ENCODE measurements around the gene SVIL. TPM values are rescaled to one million over a fixed set of nuclear protein-coding genes. Genes with fewer than 3 reads are reported as not detected.

Gene SVIL
- total and polyA plus RNA-seq, 4 donors: 3.1 to 26.0 (median 9.4) TPM

DNA sequence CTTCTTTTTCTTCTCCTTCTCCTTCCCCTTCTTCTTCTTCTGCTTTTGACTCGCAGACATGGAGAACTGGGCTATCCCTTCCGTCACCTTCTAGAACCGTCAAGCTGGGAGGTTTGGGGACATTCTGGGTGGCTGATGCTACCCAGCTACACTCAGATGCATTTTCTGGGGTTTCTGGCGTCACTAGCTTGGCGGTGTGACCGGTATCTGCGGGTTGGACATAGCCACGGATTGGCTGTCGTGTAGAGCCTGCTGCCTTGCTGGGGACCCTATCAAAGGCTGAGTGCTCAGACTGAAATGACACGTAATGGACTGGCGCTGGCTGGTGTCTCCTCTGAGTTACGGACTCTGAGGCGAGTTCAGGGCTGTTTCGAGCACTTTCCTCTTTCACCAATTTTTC, 101.7 kb downstream of the SVIL start:
- peaks cover 0 to 10% (median 5%) of the 10 kb centered on the region in 4 donors for H3K4me1 ChIP-seq (ENCODE audit: control insufficient read depth in 4 of 4, insufficient read depth in 4 of 4, low read length in 3 of 4)
- no peaks in the 10 kb centered on the region for H3K27me3 ChIP-seq (ENCODE audit: control insufficient read depth in 4 of 4, insufficient read depth in 4 of 4, low read length in 3 of 4)
- no peak overlapping the region for H3K4me3 ChIP-seq (ENCODE audit: low read depth in 1 of 3, low read length in 3 of 3)
- no peak overlapping the region for H3K9ac ChIP-seq (ENCODE audit: low read depth in 1 of 2, low read length in 2 of 2)
- WGBS: 94% methylated on average over 14 of the region's 14 CpGs
- no peaks in the 10 kb centered on the region for H3K9me3 ChIP-seq (ENCODE audit: control insufficient read depth in 4 of 4, low read length in 3 of 4)
- no peak overlapping the region for H3K27ac ChIP-seq (ENCODE audit: low read depth in 1 of 2, low read length in 2 of 2)
- TF ChIP-seq, protein P1, sequence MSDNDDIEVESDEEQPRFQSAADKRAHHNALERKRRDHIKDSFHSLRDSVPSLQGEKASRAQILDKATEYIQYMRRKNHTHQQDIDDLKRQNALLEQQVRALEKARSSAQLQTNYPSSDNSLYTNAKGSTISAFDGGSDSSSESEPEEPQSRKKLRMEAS (IDR thresholded peaks at IDR 0.05): no peak
- no peak for DNase-seq (ENCODE audit: low spot score)
- H3K36me3 ChIP-seq (ENCODE audit: control insufficient read depth in 4 of 4, insufficient read depth in 3 of 4, low read depth in 1 of 4, low read length in 3 of 4): peaks cover 0 to 18% (median 9%) of the 10 kb centered on the region in 4 donors

DNA sequence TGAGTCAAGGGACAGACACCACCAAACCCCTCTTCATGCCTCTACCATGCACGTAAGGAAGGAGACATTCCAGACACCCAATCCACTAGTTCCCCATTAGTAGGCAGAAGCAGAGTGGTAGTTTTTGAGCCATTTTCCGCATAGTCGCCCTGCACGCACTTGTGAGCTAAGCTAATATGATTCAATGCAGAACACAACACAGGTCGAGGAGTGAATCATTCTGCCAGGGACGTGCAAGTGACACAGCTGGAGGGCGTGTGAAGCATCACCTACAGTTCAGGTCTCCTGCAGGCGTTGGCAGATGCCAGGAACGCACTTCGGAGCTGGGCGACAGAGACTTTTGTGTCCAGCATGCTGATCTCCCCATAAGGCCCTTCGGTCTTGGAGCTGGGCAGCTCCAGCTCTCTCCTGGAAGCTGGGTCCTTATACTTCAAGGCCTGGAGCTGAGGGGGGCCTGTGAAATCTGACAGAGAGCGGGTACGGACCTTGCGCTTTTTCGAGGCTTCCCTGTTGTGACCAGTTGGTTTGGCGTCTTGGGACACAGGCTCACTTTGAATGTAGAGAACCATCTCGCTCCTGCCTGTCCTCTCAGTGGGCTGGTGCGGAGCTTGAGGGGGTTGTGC, 102.4 kb downstream of the SVIL start:
- H3K4me1 ChIP-seq (ENCODE audit: control insufficient read depth in 4 of 4, insufficient read depth in 4 of 4, low read length in 3 of 4): peaks cover 0 to 10% (median 5%) of the 10 kb centered on the region in 4 donors
- peaks cover 0 to 18% (median 9%) of the 10 kb centered on the region in 4 donors for H3K36me3 ChIP-seq (ENCODE audit: control insufficient read depth in 4 of 4, insufficient read depth in 3 of 4, low read depth in 1 of 4, low read length in 3 of 4)
- TF ChIP-seq RAD21 (IDR thresholded peaks at IDR 0.05) (no peak), HNF4A (conservative IDR thresholded peaks at IDR 0.05) (no peak), EGR1 (IDR thresholded peaks at IDR 0.05; ENCODE audit: low read depth in 2 of 2) (no peak), HNF4G (IDR thresholded peaks at IDR 0.05) (no peak), JUND (IDR thresholded peaks at IDR 0.05) (no peak), FOXA1 (IDR thresholded peaks at IDR 0.05) (no peak), YY1 (IDR thresholded peaks at IDR 0.05) (no peak), TAF1 (conservative IDR thresholded peaks at IDR 0.05) (no peak), SP1 (IDR thresholded peaks at IDR 0.05) (no peak), NR2F2 (IDR thresholded peaks at IDR 0.05) (no peak), FOXA2 (IDR thresholded peaks at IDR 0.05) (no peak)
- TF ChIP-seq, protein P2, sequence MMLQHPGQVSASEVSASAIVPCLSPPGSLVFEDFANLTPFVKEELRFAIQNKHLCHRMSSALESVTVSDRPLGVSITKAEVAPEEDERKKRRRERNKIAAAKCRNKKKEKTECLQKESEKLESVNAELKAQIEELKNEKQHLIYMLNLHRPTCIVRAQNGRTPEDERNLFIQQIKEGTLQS (IDR thresholded peaks at IDR 0.05): no peak
- TF ChIP-seq, protein P3, sequence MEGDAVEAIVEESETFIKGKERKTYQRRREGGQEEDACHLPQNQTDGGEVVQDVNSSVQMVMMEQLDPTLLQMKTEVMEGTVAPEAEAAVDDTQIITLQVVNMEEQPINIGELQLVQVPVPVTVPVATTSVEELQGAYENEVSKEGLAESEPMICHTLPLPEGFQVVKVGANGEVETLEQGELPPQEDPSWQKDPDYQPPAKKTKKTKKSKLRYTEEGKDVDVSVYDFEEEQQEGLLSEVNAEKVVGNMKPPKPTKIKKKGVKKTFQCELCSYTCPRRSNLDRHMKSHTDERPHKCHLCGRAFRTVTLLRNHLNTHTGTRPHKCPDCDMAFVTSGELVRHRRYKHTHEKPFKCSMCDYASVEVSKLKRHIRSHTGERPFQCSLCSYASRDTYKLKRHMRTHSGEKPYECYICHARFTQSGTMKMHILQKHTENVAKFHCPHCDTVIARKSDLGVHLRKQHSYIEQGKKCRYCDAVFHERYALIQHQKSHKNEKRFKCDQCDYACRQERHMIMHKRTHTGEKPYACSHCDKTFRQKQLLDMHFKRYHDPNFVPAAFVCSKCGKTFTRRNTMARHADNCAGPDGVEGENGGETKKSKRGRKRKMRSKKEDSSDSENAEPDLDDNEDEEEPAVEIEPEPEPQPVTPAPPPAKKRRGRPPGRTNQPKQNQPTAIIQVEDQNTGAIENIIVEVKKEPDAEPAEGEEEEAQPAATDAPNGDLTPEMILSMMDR (IDR thresholded peaks at IDR 0.05; ENCODE audit: low read depth, low read length, missing input control): no peak
- TF ChIP-seq, protein P1 (IDR thresholded peaks at IDR 0.05): no peak
- TF ChIP-seq, protein P4, sequence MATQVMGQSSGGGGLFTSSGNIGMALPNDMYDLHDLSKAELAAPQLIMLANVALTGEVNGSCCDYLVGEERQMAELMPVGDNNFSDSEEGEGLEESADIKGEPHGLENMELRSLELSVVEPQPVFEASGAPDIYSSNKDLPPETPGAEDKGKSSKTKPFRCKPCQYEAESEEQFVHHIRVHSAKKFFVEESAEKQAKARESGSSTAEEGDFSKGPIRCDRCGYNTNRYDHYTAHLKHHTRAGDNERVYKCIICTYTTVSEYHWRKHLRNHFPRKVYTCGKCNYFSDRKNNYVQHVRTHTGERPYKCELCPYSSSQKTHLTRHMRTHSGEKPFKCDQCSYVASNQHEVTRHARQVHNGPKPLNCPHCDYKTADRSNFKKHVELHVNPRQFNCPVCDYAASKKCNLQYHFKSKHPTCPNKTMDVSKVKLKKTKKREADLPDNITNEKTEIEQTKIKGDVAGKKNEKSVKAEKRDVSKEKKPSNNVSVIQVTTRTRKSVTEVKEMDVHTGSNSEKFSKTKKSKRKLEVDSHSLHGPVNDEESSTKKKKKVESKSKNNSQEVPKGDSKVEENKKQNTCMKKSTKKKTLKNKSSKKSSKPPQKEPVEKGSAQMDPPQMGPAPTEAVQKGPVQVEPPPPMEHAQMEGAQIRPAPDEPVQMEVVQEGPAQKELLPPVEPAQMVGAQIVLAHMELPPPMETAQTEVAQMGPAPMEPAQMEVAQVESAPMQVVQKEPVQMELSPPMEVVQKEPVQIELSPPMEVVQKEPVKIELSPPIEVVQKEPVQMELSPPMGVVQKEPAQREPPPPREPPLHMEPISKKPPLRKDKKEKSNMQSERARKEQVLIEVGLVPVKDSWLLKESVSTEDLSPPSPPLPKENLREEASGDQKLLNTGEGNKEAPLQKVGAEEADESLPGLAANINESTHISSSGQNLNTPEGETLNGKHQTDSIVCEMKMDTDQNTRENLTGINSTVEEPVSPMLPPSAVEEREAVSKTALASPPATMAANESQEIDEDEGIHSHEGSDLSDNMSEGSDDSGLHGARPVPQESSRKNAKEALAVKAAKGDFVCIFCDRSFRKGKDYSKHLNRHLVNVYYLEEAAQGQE (IDR thresholded peaks at IDR 0.05): no peak
- TF ChIP-seq, protein P5, sequence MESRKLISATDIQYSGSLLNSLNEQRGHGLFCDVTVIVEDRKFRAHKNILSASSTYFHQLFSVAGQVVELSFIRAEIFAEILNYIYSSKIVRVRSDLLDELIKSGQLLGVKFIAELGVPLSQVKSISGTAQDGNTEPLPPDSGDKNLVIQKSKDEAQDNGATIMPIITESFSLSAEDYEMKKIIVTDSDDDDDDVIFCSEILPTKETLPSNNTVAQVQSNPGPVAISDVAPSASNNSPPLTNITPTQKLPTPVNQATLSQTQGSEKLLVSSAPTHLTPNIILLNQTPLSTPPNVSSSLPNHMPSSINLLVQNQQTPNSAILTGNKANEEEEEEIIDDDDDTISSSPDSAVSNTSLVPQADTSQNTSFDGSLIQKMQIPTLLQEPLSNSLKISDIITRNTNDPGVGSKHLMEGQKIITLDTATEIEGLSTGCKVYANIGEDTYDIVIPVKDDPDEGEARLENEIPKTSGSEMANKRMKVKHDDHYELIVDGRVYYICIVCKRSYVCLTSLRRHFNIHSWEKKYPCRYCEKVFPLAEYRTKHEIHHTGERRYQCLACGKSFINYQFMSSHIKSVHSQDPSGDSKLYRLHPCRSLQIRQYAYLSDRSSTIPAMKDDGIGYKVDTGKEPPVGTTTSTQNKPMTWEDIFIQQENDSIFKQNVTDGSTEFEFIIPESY (IDR thresholded peaks at IDR 0.05): no peak
- no peak overlapping the region for H3K4me3 ChIP-seq (ENCODE audit: low read depth in 1 of 3, low read length in 3 of 3)
- peak; percentile 26 for DNase-seq (ENCODE audit: low spot score)
- H3K9ac ChIP-seq (ENCODE audit: low read depth in 1 of 2, low read length in 2 of 2): no peak overlapping the region
- 97% methylated on average over 19 of the region's 19 CpGs for WGBS
- no peaks in the 10 kb centered on the region for H3K27me3 ChIP-seq (ENCODE audit: control insufficient read depth in 4 of 4, insufficient read depth in 4 of 4, low read length in 3 of 4)
- no peak overlapping the region for H3K27ac ChIP-seq (ENCODE audit: low read depth in 1 of 2, low read length in 2 of 2)
- H3K9me3 ChIP-seq (ENCODE audit: control insufficient read depth in 4 of 4, low read length in 3 of 4): no peaks in the 10 kb centered on the region
